HG02852 (cell line): Measurements from ENCODE around the gene RHPN2.
"Not testable (repeated sequence)": the region's sequence is repeated elsewhere in the genome, so short reads cannot be mapped to it uniquely, and the experiment has no call there.

Experiments used
- ATAC-seq: cut with Tn5 transposase; IDR thresholded peaks from one replicate; pipeline ENCODE4 v1.9.1; 2021; ENCODE audit warnings: mild to moderate bottlenecking, moderate library complexity; ENCODE audit not compliant: unreplicated experiment

Gene RHPN2

GRCh38 chr19:32979807-32980206, 84.9 kb downstream of the RHPN2 start:
- not testable (repeated sequence) for ATAC-seq

GRCh38 chr19:32977813-32978212, 86.9 kb downstream of the RHPN2 start:
- ATAC-seq: not testable (repeated sequence)

GRCh38 chr19:32977280-32977679, 87.4 kb downstream of the RHPN2 start:
- no peak for ATAC-seq

GRCh38 chr19:32976223-32976805, 88.4 kb downstream of the RHPN2 start:
- ATAC-seq: no peak

- peak; percentile 98 for ATAC-seq
Measured at GRCh38 chr19:32971715-32972540, 92.8 kb downstream of the RHPN2 start, which contains the start of the genes CEP89 and FAAP24. TSS of gene CEP89 (minus strand) at chr19:32971958. CDS start at chr19:32971874, 84 bp downstream. TSS of gene FAAP24 (plus strand) at chr19:32972242. CDS start at chr19:32973197, 955 bp downstream.

- ATAC-seq: no peak
Measured at GRCh38 chr19:32971012-32971595, 93.6 kb downstream of the RHPN2 start.

GRCh38 chr19:32969549-32969948, 95.1 kb downstream of the RHPN2 start:
- no peak for ATAC-seq

GRCh38 chr19:32966750-32967149, 97.9 kb downstream of the RHPN2 start:
- ATAC-seq: no peak

- ATAC-seq: no peak
Measured at GRCh38 chr19:32945260-32945659, 119.4 kb downstream of the RHPN2 start.

- ATAC-seq: not testable (repeated sequence)
Measured at GRCh38 chr19:32941273-32941672, 123.4 kb downstream of the RHPN2 start.

GRCh38 chr19:32936065-32936464, 128.6 kb downstream of the RHPN2 start:
- no peak for ATAC-seq

- no peak for ATAC-seq
Measured at GRCh38 chr19:32935629-32936028, 129.1 kb downstream of the RHPN2 start.

- ATAC-seq: no peak
Measured at GRCh38 chr19:32933571-32933970, 131.1 kb downstream of the RHPN2 start.

GRCh38 chr19:32930567-32930966, 134.1 kb downstream of the RHPN2 start:
- no peak for ATAC-seq

- no peak for ATAC-seq
Measured at GRCh38 chr19:32928806-32929205, 135.9 kb downstream of the RHPN2 start.
